D341Med (cell line): ENCODE results near the gene RAB34.

Experiments used
- DNase-seq: peaks from one replicate; pipeline ENCODE4 v3.0.0; 2012; ENCODE audit warnings: low spot score

Gene RAB34

GRCh38 chr17:28710861-28711722 lies 6.6 kb downstream of the RAB34 start:
- DNase-seq, result peak; percentile 100

GRCh38 chr17:28707339-28707720 lies 10.3 kb downstream of the RAB34 start:
- no peak for DNase-seq

- DNase-seq, result peak; percentile 31
These were observed 11.0 kb downstream of the RAB34 start for GRCh38 chr17:28706471-28707338.

DNA sequence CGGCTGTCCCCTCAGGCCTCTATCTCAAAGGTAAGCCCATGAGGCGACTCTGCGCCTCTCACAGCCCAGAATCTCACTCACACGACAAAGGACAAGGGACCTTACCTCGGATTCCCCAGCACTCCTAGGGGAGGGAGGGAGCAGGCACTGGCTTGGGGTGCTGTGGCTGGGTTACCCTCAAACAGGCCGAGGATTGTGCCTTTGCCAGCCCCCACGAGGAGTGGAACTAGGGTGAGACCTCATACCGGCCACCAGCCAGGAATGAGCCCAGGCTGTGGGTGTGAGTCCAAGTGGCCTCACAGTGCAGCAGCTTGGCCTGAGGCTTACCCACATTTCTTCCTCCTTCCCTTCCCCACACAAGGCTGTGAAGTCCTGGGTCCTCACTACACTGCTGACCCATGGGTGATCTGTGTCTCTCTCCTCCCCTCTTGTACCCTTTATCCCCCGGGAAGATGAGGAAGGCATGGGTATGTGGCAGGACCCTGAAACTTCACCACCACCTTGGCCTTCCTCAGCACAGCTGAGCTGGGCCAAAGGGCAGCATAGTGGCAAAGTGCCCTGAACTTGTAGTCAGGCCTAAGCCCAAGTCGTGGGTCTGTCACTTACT lies 11.8 kb downstream of the RAB34 start:
- DNase-seq, result peak; percentile 38

DNA sequence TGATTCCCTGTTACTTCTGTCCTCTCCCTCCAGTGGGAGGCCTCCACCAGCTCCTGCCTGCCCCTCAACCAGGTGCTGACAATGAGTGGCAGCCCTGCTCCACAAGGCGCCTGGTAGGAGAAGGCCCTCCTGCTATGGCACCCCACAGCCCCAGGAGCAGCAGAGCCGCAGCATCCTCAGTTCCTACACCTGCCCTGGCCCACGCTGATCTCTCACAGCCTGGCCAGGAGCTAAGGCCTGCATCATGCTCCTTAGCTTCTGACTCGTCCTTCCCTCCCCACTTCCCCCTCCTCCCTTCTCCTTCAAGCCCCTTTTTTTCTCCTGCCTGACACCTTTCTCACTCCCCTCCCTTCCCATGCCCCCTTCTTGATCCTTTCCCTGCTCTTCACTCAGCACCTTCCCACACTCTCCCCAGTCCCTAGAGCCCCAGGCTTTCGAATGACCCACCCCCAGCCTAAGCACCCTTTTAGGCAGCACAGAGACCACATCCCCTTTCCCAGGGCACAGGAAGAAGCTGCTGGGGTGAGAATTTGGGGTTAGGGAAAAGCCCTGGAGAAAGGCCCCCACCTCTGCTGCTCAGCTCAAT lies 12.5 kb downstream of the RAB34 start:
- DNase-seq, result peak; percentile 42

- peak; percentile 41 for DNase-seq
These were observed 13.3 kb downstream of the RAB34 start for GRCh38 chr17:28704219-28704858.

DNA sequence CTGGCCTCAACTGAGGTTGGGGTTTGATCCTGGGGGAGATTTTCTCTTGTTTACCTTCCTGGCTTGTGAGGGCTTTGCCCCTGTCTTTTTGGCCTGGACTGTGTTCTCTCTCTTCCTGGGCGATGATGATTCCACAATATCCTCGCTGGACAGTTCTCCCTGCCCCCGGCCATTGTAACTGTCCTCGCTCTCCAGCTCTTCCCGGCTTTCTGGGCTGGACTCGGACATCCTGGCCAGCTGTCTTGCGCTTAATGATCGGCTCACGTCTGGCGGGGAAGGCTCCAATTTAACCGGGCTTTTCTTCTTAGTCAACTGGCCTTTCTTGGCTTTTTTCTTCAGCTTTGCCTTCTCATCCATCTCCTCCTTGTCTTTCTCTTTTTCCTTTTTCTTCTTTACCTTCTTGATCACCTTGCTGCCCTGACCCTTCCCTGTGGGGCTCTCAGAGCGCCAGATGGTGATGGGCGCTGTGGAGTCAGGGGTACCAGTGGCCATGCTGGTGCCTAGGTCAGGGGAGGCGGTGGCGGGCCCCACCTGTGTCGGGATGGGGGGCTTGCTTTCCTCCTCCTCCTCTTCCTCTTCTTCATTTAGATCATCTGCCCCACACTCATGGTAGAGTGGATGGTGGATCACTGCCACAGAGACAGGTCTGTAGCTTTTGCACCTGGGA lies 14.0 kb downstream of the RAB34 start:
- DNase-seq, result peak; percentile 35

DNA sequence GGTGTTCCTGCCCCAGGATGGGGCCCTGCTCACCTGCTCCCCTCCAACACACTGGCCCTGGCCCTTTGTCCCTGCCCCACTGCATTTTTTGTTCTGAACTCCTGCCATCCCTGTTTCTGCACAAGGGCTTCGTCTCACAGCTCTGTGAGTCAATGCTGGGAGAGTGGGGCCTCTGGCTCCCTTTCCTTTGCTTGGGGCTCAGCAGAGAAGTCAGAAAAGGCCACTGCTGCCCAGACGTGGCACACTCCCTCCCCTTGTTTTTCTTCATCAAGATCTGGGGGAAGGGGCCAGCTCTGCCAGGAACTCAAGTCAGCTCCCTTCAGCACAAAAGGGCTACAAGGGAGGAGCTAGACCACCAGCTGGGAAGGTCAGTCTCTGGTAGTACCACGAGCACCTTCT lies 14.9 kb downstream of the RAB34 start:
- no peak for DNase-seq

GRCh38 chr17:28702026-28702751 lies 15.5 kb downstream of the RAB34 start:
- no peak for DNase-seq

DNA sequence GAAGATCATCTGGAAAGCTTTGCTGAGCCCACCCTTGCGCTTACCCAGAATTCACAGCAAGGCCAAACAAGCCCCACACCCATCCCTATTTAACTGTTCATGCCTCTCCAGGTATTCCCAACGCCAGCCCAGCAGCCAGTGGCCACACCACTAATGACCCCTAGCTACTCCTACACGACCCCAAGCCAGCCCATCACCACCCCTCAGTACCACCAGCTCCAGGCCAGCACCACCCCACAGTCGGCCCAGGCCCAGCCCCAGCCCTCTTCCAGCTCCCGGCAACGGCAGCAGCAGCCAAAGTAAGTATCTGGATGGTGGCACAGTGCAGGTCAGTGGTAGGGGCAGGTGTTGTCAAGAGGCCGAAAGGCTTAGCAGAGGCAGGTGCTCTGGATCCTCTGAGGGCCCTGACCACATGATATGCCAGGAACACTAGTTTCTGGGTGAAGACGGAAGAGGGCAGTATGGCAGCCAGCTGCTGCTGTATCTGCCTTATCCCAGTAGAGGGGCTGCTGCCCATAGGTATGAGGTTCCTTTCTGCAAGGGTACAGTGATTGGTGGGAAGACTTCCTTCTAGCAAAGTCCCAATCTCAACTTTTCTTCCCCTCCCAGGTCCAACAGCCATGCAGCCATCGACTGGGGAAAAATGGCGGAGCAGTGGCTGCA lies 16.7 kb downstream of the RAB34 start:
- peak; percentile 39 for DNase-seq

DNA sequence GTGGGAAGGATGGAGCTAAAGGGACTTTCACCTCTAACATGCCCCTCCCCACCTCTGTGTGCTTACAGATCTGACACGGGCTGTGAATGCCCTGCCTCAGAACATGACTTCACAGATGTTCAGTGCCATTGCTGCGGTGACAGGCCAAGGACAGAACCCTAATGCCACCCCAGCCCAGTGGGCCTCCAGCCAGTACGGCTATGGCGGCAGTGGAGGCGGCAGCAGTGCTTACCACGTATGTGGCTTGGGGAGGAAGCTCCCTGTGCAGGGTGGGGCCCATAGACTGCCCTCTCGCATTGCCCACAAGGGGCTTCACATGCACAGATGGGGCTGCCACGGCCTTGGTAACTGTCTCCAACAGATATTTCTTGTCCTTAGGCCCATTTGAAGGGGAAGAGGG lies 17.4 kb downstream of the RAB34 start:
- DNase-seq, result peak; percentile 30

DNA sequence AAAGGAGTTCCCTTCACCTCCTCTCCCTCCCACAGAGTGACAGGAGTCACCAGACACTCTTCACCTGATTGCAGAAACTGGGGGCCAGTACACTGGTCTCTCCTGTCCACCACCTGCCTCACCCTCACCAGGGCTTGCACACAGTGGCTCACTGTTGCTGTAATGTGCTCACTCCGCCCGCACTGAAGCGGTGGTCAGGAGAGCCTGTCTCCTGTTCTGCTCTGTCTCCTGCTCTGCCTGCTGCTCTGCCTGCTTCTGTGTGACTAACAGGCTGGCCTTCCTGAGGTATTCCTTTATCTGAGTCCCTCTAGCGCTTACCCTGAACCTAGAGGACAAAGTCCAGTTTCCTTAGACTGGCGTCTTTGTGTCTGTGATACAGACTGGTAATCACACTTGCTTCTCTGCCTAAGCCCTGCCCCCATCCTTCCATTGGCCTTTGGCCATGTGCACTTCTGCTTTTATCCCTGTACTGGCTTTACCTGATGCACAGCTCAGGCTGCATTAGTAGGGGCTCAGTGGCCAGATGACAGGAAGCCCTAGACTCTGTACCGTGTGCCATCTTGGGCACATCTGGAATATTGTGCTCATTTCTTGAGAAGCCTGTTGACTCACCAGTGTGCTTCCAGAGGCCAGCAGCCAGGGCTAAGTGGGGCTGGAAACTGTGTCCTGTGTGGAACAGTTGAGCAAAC lies 19.3 kb downstream of the RAB34 start:
- peak; percentile 36 for DNase-seq

DNA sequence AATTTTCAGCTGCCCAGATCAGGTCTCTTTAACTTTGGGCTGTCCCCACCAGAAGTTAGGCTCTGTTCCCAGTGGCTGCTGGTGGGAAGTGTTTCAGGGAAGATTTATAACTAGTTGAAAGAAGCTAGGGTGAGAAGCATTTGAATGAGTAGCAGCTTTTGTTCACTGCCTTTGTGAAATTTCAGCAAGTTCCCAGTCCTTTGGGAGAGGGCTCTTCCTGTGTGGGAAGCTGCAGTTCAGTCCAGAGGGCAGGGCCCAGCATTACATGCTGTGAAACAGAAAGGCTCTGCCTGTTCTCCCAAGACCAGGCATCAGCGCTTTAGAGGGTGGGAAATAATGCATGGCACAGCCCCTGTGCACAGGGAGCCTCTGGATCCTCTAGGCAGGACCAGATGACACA lies 23.8 kb downstream of the RAB34 start:
- no peak for DNase-seq

GRCh38 chr17:28689011-28689410 lies 28.7 kb downstream of the RAB34 start:
- DNase-seq, result no peak

DNA sequence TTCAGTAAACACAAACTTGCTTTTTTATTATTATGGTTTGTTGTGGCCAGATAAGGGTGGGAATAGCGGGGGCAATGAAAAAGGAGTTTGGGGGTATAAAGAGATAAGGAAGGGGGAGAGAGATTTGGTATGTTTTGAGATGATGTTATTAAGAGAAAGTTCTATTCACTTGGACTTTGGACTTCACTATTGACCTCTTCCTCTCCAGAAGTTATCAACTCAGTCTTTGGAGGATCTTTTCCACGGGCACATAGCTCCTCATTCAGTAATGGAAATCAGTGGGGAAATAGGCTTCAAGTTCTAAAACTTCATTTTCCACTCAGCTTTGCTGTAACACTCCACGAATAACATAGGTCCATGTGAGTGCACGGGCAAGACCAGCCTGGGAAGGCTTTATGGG lies 29.2 kb downstream of the RAB34 start:
- DNase-seq, result no peak

DNA sequence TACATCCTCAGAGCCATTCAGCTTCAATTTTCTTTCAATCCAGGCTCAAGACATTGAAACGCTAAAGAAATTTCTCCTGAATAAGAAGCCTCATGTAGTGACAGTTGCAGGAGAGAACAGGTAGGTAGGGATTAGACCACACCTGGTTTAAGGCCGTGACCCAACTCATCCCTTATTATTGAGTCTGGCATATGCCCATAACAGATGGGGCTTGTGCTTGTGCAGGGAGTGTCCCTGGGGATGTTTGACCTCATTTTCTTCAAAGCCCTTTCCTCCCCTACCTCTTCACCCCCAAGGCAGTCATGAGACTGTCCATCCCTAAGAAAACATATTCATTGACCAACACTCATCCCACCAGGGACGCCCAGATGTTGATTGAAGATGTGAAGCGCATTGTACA lies 31.4 kb downstream of the RAB34 start:
- peak; percentile 58 for DNase-seq

GRCh38 chr17:28685366-28685765 lies 32.3 kb downstream of the RAB34 start:
- no peak for DNase-seq

DNA sequence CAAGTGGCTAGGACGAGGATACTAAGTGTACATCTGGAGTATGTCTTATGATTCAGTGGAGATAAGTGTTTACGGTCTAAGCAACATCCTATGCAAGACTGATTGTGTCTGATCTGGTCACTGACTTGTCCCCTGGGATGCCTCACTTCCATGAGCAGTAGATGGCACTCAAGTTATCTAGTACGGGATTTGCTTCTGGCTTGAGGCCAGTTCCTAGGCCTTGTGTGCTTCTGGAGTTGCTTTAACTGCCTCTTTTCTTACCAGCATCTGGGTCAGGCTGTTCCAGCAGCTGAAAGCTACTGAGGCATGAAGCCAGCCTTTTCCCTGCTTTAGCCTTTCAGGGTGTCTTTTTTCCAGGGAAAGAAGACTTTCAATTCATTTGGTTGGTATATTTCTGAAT lies 32.7 kb downstream of the RAB34 start:
- DNase-seq, result peak; percentile 86

GRCh38 chr17:28682655-28683054 lies 35.0 kb downstream of the RAB34 start:
- peak; percentile 30 for DNase-seq
